GM08714 (cell line): ENCODE results near the gene DDIT4.

ENCODE experiments used
- H3K4me3 ChIP-seq: fragments of 200-500 bp; sonication (Bioruptor generic); 2 replicates; pipeline ENCODE4 v1.5.1; 2014; ENCODE audit warnings: mild to moderate bottlenecking, low read length, inconsistent platforms
- ZNF274 ChIP-seq: IDR thresholded peaks from 2 replicates; pipeline ENCODE4 v1.6.1; 2012; ENCODE audit warnings: mild to moderate bottlenecking, low read depth, low read length

DDIT4 gene

GRCh38 chr10:72309290-72310240 lies 35.8 kb downstream of the DDIT4 start:
- no peak overlapping the region for H3K4me3 ChIP-seq
- no peak for TF ChIP-seq ZNF274

GRCh38 chr10:72310241-72310633 lies 36.5 kb downstream of the DDIT4 start:
- no peak for TF ChIP-seq ZNF274
- no peak overlapping the region for H3K4me3 ChIP-seq

DNA sequence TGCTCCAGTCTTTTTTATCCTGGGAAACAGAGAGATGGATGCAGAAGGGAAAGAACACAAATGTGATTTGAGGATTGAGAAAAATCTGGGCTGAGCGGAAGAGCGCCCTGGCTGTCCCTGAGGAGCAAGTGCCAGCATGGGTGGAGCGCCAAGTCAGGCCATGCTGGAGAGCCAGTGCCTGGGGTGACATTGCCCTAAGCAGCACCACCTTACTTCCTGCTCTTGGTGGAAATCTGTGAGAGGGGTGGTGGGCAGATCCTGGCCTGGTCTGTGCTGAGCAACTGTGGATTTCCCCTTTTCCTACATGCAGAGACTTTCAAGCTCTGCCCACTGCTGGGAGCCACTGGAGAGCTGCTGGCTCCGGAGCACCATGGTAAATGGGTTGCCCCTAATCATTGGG lies 36.9 kb downstream of the DDIT4 start:
- TF ChIP-seq ZNF274: no peak
- H3K4me3 ChIP-seq: no peak overlapping the region

DNA sequence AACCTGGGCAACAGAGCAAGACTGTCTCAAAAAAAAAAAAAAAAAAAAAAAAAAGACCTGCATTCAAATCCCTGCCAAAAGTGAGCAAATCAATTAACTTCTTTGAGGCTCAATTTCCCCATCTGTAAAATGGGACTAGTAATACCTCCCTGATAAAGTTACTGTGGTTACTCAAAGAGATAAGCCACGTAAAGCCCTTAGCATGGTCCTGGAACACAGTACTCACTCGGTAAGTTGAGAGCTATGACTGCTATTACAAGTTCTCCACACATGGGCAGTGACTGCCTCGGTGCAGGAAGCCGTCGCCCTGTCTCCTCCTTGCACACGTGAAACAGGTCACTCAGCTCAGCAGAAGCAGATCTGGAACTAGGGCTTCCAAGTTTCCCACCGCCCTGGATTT lies 37.9 kb downstream of the DDIT4 start:
- TF ChIP-seq ZNF274: no peak
- H3K4me3 ChIP-seq: no peak overlapping the region

DNA sequence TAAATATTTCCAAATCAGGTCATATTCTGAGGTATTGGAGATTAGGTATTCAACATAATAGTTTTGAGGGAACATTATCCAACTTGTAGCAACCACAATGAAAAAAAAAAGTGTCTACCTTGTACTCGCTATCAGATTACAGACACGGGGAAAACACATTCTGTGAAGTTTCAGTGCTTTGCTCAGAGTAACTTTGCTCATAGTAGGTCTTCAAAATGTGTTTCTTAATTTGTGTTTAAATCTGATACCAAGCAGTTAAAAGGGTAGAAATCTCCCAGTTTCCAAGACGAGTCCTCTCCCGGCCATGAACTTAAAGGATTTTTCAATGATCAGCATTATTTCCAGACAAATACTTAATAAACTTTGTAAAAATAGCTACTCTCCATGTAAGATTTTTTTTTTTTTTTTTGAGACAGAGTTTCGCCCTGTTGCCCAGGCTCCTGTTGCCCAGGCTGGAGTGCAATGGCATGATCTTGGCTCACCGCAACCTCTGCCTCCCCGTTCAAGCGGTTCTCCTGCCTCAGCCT lies 39.2 kb downstream of the DDIT4 start:
- no peak for TF ChIP-seq ZNF274

DNA sequence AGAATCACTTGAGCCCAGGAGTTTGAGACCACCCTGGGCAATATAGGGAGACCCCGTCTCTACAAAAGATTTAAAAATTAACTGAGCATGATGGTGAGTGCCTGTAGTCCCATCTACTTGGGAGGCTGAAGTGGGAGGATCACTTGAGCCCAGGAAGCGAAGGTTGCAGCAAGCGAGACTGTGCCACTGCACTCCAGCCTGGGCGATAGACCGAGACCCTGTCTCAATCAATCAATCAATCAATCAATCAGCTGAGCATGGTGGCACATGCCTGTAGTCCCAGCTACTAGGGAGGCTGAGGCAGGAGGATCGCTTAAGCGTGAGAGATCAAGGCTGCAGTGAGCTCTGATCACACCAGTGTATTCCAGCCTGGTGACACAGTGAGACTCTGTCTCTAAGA lies 40.5 kb downstream of the DDIT4 start:
- no peak overlapping the region for H3K4me3 ChIP-seq
- TF ChIP-seq ZNF274: no peak

More for the DNA sequence above, 39.2 kb downstream of the DDIT4 start:
- no peak overlapping the region for H3K4me3 ChIP-seq

DNA sequence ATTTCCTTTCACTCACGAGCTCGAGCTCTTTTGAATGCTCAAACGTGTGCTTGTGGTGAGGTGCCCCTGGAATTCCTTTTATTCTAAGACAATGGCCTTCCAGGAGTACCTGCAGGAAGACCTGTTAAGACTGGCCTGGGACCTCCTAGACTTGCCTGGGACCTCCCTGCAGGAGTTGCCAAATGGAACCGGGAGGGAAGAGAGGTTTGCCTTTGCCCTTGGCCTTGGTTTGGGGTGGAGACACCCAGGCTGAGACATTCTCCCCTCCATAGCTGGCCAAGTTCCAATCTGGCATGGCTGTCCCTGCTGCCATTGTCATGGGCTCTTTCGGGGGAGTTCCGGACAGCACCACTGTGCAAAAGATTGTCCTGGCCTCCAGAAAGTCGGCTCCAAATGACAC lies 41.3 kb downstream of the DDIT4 start:
- no peak for TF ChIP-seq ZNF274
- H3K4me3 ChIP-seq: no peak overlapping the region

- H3K4me3 ChIP-seq: no peak overlapping the region
- no peak for TF ChIP-seq ZNF274
Observed at GRCh38 chr10:72315611-72316385, 42.1 kb downstream of the DDIT4 start.

- TF ChIP-seq ZNF274: no peak
- H3K4me3 ChIP-seq: no peak overlapping the region
Observed at GRCh38 chr10:72316386-72316700, 42.6 kb downstream of the DDIT4 start.

DNA sequence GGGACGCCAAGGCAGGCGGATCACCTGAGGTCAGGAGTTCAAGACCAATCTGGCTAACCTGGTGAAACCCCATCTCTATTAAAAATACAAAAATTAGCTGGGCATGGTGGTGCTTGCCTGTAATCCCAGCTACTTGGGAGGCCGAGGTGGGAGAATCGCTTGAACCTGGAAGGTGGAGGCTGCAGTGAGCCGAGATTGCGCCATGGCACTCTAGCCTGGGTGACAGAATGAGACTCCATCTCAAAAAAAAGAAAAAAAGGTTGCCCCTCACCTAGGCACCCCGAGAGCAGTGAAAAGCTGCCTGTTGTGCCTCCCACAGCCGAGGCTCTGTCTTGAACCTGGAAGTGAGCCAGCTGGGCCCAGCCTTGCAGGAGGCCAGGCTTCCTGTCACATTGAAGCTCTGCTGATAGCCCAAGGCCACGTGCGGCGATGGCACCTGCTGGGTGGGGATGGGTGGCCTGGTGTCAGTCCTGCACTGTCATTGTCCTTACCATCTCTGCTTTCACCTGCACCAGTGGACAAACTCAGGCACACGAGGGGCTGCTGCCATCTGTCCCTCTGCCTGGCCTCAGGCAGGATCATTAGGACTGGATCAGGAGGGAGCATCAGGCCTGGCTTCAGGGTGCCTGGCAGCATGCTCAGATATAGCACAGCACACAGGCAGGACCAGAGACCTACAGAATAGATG lies 43.2 kb downstream of the DDIT4 start:
- TF ChIP-seq ZNF274: no peak
- no peak overlapping the region for H3K4me3 ChIP-seq

GRCh38 chr10:72318418-72319262 lies 44.9 kb downstream of the DDIT4 start:
- TF ChIP-seq ZNF274: no peak
- peak overlapping the region; percentile 48; the same call in 1 of the 2 replicates for H3K4me3 ChIP-seq

- no peak for TF ChIP-seq ZNF274
- peak overlapping the region; percentile 50; the same call in 1 of the 2 replicates for H3K4me3 ChIP-seq
Observed at GRCh38 chr10:72319416-72320254, 45.9 kb downstream of the DDIT4 start.
